A549 treated with Hydrocortisone at 1 μM for 4 hours (cell line): ENCODE measurements around the gene RHNO1. TPM values are rescaled to one million over a fixed set of nuclear protein-coding genes. Genes with fewer than 3 reads are reported as not detected.

Source experiments
- total RNA-seq: library from RNA; stranded (reverse); fragments of 200-300 nt; extraction: Qiagen RNA extraction; gene quantifications from 5 replicates; pipeline ENCODE4 v1.2.3, GENCODE V29; 2022

The RHNO1 gene
- 42.0 to 50.7 TPM (median 47.4 TPM) in 5 replicates for total RNA-seq

GRCh38 chr12:2877047-2877952 is at the start of gene RHNO1, which contains the start of gene FOXM1:
Gene RHNO1 (plus strand): TSS chr12:2877223. CDS start chr12:2885367, 8,144 bp downstream.
Gene FOXM1 (minus strand): TSS chr12:2877174. CDS start chr12:2874478, 2,696 bp downstream.

GRCh38 chr12:2834581-2835491 is 42.2 kb upstream of the RHNO1 start, which contains the start of gene NRIP2:
Gene NRIP2 (minus strand): TSS chr12:2835035. CDS start chr12:2834983, 52 bp downstream.

GRCh38 chr12:2857021-2857431 is 20.0 kb upstream of the RHNO1 start, which contains the start of gene TEX52:
Gene TEX52 (minus strand): TSS chr12:2857039. CDS start chr12:2857026, 13 bp downstream.

GRCh38 chr12:2890388-2891239 is 13.6 kb downstream of the RHNO1 start, which contains the start of gene TULP3:
Gene TULP3 (plus strand): TSS chr12:2890891. CDS start chr12:2890948, 57 bp downstream.

Other genes starting within 250 kb of the RHNO1 start
- 90.9 to 103 TPM (median 98.7 TPM) in 5 replicates for gene FKBP4, start 82.3 kb upstream of the RHNO1 start, total RNA-seq
- gene ITFG2, start 64.6 kb upstream of the RHNO1 start, total RNA-seq: 13.3 to 16.5 TPM (median 14.6 TPM) in 5 replicates
- not detected in 5 replicates for gene NRIP2, start 42.2 kb upstream of the RHNO1 start, total RNA-seq
- gene TEX52, start 20.2 kb upstream of the RHNO1 start, total RNA-seq: not detected in 5 replicates
- 84.5 to 96.5 TPM (median 91.4 TPM) in 5 replicates for gene FOXM1, start within 50 bp of the RHNO1 start, total RNA-seq
- 14.6 to 22.7 TPM (median 19.0 TPM) in 5 replicates for gene TULP3, start 13.7 kb downstream of the RHNO1 start, total RNA-seq
- 41.8 to 46.4 TPM (median 46.1 TPM) in 5 replicates for gene TEAD4, start 82.2 kb downstream of the RHNO1 start, total RNA-seq
- gene TSPAN9, start 200.2 kb downstream of the RHNO1 start, total RNA-seq: 49.5 to 68.9 TPM (median 57.9 TPM) in 5 replicates